Heart right ventricle (tissue), 16 donors: Measurements from ENCODE around the gene GPR42. TPM values are rescaled to one million over a fixed set of nuclear protein-coding genes. Genes with fewer than 3 reads are reported as not detected.
"Not testable (repeated sequence)": the region's sequence is repeated elsewhere in the genome, so short reads cannot be mapped to it uniquely, and the experiment has no call there.

Experiments
- ATAC-seq, 8 donors: fragments of 200-7000 bp; cut with Tn5 transposase; one replicate each; pipeline ENCODE4 v1.9.1; 2020; ENCODE audit warnings: mild to moderate bottlenecking in 8 of 8, moderate library complexity in 8 of 8, moderate number of reproducible peaks in 1 of 8
- DNase-seq, 2 donors: peaks; one replicate each; pipeline ENCODE4 v3.0.0-alpha.2; 2020
- H3K27ac ChIP-seq, 10 donors: fragments of 200-600 bp; sonication (generic) in 2 of 10; one replicate each; pipeline versions ENCODE4 v1.5.0 to v1.8.0; 2020 to 2022; ENCODE audit warnings: mild to moderate bottlenecking in 3 of 10
- H3K27me3 ChIP-seq, 7 donors: fragments of 200-600 bp; one replicate each; pipeline ENCODE4 v1.8.0; 2021 to 2022; ENCODE audit warnings: mild to moderate bottlenecking in 2 of 7
- H3K36me3 ChIP-seq, 9 donors: fragments of 200-600 bp; sonication (generic) in 1 of 9; one replicate each; pipeline versions ENCODE4 v1.5.0 to v1.8.0; 2020 to 2022; ENCODE audit warnings: mild to moderate bottlenecking in 2 of 9
- H3K4me1 ChIP-seq, 9 donors: fragments of 200-600 bp; sonication (generic) in 1 of 9; one replicate each; pipeline versions ENCODE4 v1.5.0 to v1.8.0; 2020 to 2022; ENCODE audit warnings: mild to moderate bottlenecking in 4 of 9
- H3K4me3 ChIP-seq, 10 donors: fragments of 200-600 bp; sonication (generic) in 2 of 10; one replicate each; pipeline versions ENCODE4 v1.5.0 to v1.8.0; 2020 to 2022; ENCODE audit warnings: mild to moderate bottlenecking in 7 of 10, moderate library complexity in 2 of 10
- H3K9me3 ChIP-seq, 11 donors: fragments of 200-600 bp in 10 of 11; sonication (generic) in 2 of 11; one replicate each; pipeline versions ENCODE4 v1.5.0 to v1.8.0; 2013 to 2022; ENCODE audit warnings: mild to moderate bottlenecking in 2 of 11, control low read depth in 1 of 11, moderate library complexity in 1 of 11
- CTCF ChIP-seq, 9 donors: fragments of 200-600 bp; sonication (generic) in 2 of 9; IDR thresholded peaks; one replicate each; pipeline versions ENCODE4 v1.5.0 to v1.8.0; 2021 to 2022; ENCODE audit warnings: antibody characterized with exemption in 9 of 9, mild to moderate bottlenecking in 5 of 9, moderate library complexity in 1 of 9
- WGBS, 2 donors: extraction: QIAGEN DNeasy Blood & Tissue Kit; methylation state at CpG; one replicate each; pipeline ENCODE4 v1.1.7; 2013; ENCODE audit warnings: inconsistent platforms in 1 of 2; 5-methylcytosine and 5-hydroxymethylcytosine counted together
- intact Hi-C, 10 donors: fragments of 100-400 bp; cut with DNase I; formaldehyde crosslinking; loops; one replicate each; pipeline versions ENCODE4 v1.11.1 to v1.14.2; 2022
- polyA plus RNA-seq, 2 donors: library from polyadenylated mRNA; stranded (reverse); fragments of 200-250 nt; gene quantifications; one replicate each; pipeline ENCODE4 v1.2.3, GENCODE V29; 2013
- total RNA-seq, 10 donors: library from RNA; stranded (reverse); fragmentation: NEBNext Ultra II Directional in 3 of 10; extraction: Animal tissue kit (Norgen Biotek cat#: 25700) in 3 of 10; gene quantifications; one replicate each; pipeline versions ENCODE4 v1.2.1 to v1.2.4, GENCODE V29; 2021 to 2023
- donor health status: Arrhythmogenic right ventricular cardiomyopathy.
- donor health status: ischemic (EF 13 %, LVEDD 7.1; RV severe dilation, severe dysfunction).
- donor health status: healthy with polysubstance abuse.
- donor health status: DM: no; HTN: yes; CAD: no.
- donor health status: DM: no; HTN: no; CAD: no.
- donor health status: ischemic (EF 25% LVEDD 6.9; RV normal size, moderate dysfunction).
- donor health status: ischemic (EF 25% LVEDD 5.7; RV mildly dilated, moderate dysfunction).
- donor health status: healthy.
- donor health status: DM: yes; HTN: yes; CAD: no.
- donor health status: Ischemic cardiomyopathy.
- donor health status: ischemic (EF 35%, LVEDD 5.7; RV mildly dilated, moderate dysfunction).
- donor health status: nonischemic (EF 11% LVEDD 7.7; RV severe dilation, severe dysfunction).
- donor health status: DM: yes; HTN: yes; CAD: no.
- donor health status: PGD.
- donor health status: ischemic (EF 29% LVEDD 5.4; RV normal size, mild dysfunction).
- donor health status: nonischemic (EF 23%, LVEDD 6.1; RV moderate dilation, normal function).

Gene GPR42
- total and polyA plus RNA-seq, 12 donors: not detected

- intact Hi-C loops: no loop called here
- Histone ChIP-seq H3K27me3 (peaks cover 0 to 5% (median 0%) of the 10 kb centered on the region in 7 donors), H3K36me3 (no peaks in the 10 kb centered on the region), H3K27ac (no peak overlapping the region), H3K4me3 (no peak overlapping the region), H3K9me3 (peaks cover 0 to 13% (median 0%) of the 10 kb centered on the region in 11 donors), H3K4me1 (peaks cover 0 to 6% (median 0%) of the 10 kb centered on the region in 9 donors)
- DNase-seq: no peak
- TF ChIP-seq CTCF (IDR thresholded peaks at IDR 0.05): no peak
- no peak for ATAC-seq
- 88 to 93% methylated on average over 7 of the region's 7 CpGs for WGBS, 2 donors
Observed at GRCh38 chr19:35373492-35373891, 2.6 kb downstream of the GPR42 start.

GRCh38 chr19:35374031-35374430 is 3.2 kb downstream of the GPR42 start:
- H3K4me1 ChIP-seq, H3K27ac ChIP-seq, DNase-seq, H3K36me3 ChIP-seq, H3K4me3 ChIP-seq, H3K27me3 ChIP-seq, ATAC-seq, intact Hi-C loops: not testable (repeated sequence)
- H3K9me3 ChIP-seq: peaks cover 0 to 10% (median 0%) of the 10 kb centered on the region in 11 donors

GRCh38 chr19:35375505-35376307 is 4.8 kb downstream of the GPR42 start:
- Histone ChIP-seq H3K4me1 (peaks cover 0 to 11% (median 0%) of the 10 kb centered on the region in 9 donors), H3K9me3 (peaks cover 0 to 4% (median 0%) of the 10 kb centered on the region in 11 donors), H3K4me3 (no peak overlapping the region), H3K27me3 (peaks cover 0 to 5% (median 0%) of the 10 kb centered on the region in 7 donors), H3K36me3 (no peaks in the 10 kb centered on the region), H3K27ac (no peak overlapping the region)
- intact Hi-C loops: no loop called here
- no peak for DNase-seq
- TF ChIP-seq CTCF (IDR thresholded peaks at IDR 0.05): no peak
- 87 to 89% methylated on average over 12 of the region's 12 CpGs for WGBS, 2 donors
- ATAC-seq: no peak

GRCh38 chr19:35377656-35378055 is 6.8 kb downstream of the GPR42 start:
- H3K9me3 ChIP-seq: peaks cover 0 to 4% (median 0%) of the 10 kb centered on the region in 11 donors
- H3K27ac ChIP-seq: peak overlapping the region in 1 of 10 donors; percentile 9
- peaks cover 0 to 14% (median 0%) of the 10 kb centered on the region in 9 donors for H3K4me1 ChIP-seq
- peaks cover 0 to 12% (median 0%) of the 10 kb centered on the region in 7 donors for H3K27me3 ChIP-seq
- H3K36me3 ChIP-seq: no peaks in the 10 kb centered on the region
- no peak overlapping the region for H3K4me3 ChIP-seq
- 47 to 60% methylated on average over 1 of the region's 1 CpG for WGBS, 2 donors
- no peak for TF ChIP-seq CTCF (IDR thresholded peaks at IDR 0.05)
- ATAC-seq (peak in 1 of 8 donors; percentile 40), DNase-seq (peak in 1 of 2 donors; percentile 33)
- intact Hi-C loops: no loop called here

GRCh38 chr19:35378356-35378755 is 7.5 kb downstream of the GPR42 start:
- DNase-seq (no peak), ATAC-seq (no peak)
- Histone ChIP-seq H3K9me3 (peaks cover 0 to 4% (median 0%) of the 10 kb centered on the region in 11 donors), H3K27me3 (peaks cover 0 to 12% (median 0%) of the 10 kb centered on the region in 7 donors), H3K4me3 (no peak overlapping the region), H3K27ac (no peak overlapping the region), H3K4me1 (peaks cover 0 to 14% (median 0%) of the 10 kb centered on the region in 9 donors), H3K36me3 (no peaks in the 10 kb centered on the region)
- 96 to 98% methylated on average over 3 of the region's 3 CpGs for WGBS, 2 donors
- intact Hi-C loops: no loop called here
- no peak for TF ChIP-seq CTCF (IDR thresholded peaks at IDR 0.05)

- Histone ChIP-seq H3K4me1 (peaks cover 0 to 14% (median 0%) of the 10 kb centered on the region in 9 donors), H3K27me3 (peaks cover 0 to 16% (median 0%) of the 10 kb centered on the region in 7 donors)
- ATAC-seq, H3K27ac ChIP-seq, H3K4me3 ChIP-seq, H3K36me3 ChIP-seq, H3K9me3 ChIP-seq, DNase-seq, intact Hi-C loops: not testable (repeated sequence)
- 96 to 97% methylated on average over 5 of the region's 5 CpGs for WGBS, 2 donors
Observed at GRCh38 chr19:35379545-35379944, 8.7 kb downstream of the GPR42 start.
